NOMO-1 (cell line): ENCODE measurements around the gene APEH.
A peak's percentile ranks its signal among the peaks of the same experiment; 100 is the strongest.

Experiments used
- DNase-seq, 2 experiments: peaks; one replicate each; lab custom pipeline; 2025; ENCODE audit not compliant: unreplicated experiment in 2 of 2; lab: John Stamatoyannopoulos, UW

The APEH gene

DNA sequence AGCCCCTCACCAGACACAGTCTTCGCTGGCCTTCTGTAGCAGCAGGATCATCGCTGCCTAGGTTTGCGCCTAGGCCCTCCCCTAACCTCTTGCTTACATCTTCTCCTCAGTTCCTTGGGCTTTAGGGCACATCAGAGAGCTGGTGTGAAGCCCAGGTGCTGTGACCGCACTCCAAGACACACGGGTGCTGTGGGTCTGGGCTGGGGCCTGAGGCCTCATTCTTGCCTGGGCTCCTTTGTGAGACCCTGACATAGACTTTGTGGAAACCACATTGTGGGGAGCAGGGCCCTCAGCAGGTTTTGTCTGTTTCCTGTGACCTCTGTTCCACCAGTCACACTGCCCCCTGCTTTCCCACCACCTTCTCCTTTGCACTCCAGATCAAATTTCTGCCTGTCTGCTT, 37.3 kb downstream of the APEH start:
- no peak for DNase-seq

DNA sequence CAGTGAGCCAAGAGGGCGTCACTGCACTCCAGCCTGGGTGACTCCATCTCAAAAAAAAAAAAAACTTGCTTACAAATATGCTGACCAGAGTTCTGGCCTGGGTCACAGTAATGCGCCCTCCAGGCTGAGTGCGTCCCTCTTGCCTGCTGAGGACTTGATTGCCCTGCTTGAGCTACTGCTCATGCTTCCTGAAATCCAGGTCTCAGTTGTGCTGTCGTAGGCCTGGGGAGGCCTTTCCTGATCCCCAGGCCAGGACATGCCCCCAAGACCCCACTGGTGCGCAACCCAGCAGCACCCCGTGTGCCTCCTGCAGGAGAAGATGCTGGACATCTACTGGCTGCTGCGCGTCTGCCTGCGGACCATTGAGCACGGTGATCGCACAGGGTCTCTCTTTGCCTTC, 38.0 kb downstream of the APEH start:
- DNase-seq = no peak

DNA sequence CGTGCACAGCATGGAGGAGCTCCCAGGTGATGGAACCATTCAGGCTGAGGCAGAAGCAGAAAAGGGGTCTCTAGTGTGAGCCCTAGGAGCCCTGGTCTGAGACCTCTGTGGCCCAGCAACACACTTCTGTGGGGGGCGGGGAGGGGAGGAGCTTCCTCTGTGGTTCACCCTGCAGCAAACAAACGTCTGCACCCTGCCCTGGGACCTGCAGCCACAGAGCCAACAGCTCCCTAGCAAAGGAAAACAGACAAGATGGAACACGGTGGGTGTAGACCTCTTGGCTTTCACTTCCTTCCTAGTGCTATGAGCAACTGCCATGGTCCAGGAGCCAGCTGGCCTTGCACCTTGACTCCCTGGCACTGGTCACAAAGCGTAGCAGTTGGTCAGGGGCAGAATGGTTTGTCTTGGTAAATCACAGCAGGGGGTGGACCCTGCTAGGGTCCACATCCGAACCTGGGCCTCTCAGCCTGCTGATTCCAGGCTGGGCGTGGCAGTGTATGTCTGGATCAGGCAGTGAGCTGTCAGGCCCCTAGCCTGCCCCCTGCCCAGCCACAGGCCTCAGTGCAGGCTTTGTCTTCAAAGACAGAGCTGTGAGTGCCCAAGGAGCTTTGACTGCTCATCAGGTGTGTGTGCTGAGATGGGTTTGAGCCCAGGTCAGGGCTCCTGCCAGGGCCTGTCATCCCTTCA, 38.6 kb downstream of the APEH start:
- DNase-seq = no peak

DNA sequence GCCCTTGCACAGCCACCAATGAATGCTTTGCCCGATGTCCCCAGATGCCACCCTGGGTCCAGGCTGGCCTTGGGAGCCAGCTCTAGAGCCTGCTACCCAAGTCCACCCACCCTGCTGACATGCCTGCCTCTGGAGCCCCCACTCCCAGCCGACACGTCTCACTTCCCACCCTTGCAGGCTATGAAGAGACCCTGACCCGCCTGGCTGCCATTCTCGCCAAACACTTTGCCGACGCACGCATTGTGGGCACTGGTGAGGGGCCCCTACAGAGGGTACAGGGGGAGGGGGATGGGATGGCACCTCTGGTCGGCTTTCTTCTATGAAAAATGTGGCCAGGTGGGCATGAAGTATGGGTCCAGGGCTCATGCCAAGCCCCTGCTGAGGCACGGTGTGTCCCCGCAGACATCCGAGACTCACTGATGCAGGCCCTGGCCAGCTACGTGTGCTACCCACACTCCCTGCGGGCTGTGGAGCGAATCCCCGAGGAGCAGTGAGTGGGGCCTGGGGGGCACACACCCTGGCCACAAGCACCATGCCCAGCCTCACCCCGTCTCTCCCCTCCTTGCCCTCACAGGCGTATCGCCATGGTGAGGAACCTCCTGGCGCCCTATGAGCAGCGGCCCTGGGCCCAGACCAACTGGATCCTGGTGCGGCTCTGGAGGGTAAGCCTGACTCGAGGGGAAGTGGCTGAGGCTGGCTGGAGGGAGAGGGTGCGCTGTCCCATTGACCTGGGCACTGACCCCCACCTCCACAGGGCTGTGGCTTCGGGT, 39.4 kb downstream of the APEH start:
- DNase-seq = no peak

DNA sequence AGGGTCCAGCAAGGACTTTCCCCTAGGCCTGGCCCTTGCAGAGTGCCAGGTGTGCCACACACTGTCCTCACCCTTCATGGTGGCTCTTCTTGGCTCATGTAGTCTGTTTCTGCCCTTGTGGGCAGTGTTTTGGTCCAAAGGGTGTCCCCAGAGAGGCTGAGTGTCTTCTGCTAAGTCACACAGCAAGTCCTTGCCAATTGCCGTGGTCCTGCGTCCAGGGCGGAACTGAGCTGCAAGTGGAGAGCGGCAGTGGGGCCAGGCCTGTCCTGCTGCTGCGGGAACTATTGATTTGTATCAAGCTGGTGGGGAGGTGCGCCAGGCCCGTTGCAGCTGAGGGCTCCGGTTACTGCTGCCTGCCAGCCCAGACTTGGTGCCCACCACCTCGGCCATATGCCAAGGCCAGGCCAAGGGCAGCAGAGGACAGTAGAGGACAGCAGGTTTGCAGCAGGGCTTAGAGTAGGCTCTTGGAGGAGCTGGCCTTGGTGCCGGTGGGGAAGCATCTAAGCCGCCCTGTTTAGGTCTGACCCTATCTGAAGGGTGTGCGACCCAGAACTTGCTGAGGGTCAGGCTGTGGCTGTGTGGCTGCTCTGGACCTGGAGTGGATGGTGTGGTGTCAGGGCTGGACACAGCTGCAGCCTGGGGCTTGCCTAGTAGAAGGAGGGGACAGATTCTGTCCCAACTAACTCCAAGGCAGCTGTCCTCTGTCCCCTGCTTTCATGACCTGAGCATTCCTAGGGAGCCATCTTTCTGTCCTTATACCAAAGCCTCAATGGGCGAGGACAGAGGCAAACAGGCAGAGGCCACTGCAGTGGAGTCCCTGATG, 40.8 kb downstream of the APEH start:
- DNase-seq = no peak

DNA sequence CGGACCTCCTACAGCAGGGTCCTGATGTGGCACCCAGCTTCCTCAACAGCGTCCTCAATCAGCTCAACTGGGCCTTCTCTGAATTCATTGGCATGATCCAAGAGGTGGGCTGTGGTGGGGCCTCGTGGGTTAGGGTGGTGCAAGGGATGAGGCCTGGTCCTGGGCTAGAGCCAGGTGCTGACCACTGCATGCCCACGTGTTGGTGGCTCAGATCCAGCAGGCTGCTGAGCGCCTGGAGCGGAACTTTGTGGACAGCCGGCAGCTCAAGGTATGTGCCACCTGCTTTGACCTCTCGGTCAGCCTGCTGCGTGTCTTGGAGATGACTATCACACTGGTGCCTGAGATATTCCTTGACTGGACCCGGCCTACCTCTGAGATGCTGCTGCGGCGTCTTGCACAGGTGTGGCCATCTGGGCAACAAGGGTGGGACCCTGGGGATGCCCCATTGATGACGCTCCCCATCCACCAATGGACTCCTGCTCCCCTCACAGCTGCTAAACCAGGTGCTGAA, 41.5 kb downstream of the APEH start:
- DNase-seq = no peak

DNA sequence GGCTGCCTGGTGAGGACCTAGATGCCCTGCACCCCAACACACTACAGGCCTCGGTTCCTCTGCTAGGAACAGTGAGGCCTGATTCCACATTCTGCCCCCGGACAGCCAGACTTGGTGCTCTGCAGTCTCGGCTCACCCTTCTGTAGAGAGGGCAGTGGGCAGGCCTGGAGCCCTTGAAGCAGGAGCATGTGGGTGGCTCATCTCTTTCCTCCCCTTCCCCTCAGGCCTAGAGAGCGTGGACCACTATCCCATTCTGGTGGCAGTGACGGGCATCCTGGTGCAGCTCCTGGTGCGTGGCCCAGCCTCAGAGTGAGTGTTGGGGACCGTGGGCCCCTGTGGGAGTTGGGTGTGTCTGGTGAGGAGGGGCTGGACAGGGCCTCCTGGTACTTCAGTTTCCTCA, 42.0 kb downstream of the APEH start:
- DNase-seq = no peak

DNA sequence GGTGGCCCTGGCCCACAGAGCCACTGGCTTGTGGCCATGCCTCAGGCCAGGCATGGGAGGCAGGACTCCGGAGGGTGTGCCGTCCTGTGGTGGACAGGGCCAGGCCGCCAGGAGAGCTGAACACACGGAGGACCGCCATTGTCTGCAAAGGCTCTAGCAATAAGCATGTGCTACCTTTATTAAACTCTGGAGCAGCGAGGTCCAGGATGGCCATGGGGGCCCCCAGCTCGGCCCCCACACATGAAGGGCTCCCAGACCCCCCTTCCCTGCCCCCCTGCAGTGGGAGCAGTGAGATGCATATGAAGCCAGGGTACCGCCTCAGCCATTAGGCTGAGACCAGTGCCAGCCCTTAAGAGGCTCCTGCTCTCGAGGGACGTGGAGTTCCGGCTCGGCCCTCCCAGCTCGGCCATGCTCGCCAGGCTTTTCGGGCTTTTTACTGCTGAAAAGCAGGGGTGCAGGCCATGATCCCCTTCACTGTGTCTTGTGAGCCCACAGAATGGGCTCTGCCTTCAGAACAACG, 42.6 kb downstream of the APEH start:
- no peak for DNase-seq

DNA sequence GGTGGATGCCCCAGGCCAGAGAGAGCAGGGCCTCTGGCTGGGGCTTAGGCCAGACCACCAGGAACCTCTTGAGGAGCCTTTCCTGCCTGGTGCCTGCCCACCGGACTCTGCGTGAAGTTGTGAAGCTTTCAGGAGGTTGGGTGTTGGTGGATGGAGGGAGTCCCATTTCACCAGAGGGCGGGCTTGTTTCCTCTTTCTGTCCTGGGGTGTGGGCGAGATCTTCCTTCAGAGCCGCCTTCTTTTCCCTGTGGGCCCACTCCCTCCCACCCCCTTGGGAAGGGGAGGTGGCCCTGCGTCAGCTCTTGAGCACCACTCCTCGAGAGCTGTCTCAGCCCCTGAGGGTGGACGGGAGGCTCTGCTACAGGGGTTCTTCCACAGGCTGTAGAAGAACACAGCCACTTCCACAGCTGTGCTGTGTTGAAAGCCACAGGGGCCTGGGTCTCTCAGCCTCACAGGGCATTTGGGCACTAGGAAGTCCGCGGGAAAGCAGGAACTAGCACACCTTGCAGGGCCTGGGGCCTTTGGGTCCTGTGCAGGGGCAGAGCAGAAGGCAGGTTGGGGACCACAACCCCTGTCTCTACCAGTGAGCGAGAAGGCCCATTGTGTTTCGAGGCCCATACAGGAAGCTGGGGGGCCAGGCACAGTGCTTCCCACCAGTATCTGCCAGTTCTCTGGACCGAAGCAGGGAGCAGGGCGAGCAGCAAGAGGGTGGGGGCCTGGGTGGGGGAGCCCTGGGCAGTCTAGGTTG, 43.2 kb downstream of the APEH start:
- DNase-seq = no peak

DNA sequence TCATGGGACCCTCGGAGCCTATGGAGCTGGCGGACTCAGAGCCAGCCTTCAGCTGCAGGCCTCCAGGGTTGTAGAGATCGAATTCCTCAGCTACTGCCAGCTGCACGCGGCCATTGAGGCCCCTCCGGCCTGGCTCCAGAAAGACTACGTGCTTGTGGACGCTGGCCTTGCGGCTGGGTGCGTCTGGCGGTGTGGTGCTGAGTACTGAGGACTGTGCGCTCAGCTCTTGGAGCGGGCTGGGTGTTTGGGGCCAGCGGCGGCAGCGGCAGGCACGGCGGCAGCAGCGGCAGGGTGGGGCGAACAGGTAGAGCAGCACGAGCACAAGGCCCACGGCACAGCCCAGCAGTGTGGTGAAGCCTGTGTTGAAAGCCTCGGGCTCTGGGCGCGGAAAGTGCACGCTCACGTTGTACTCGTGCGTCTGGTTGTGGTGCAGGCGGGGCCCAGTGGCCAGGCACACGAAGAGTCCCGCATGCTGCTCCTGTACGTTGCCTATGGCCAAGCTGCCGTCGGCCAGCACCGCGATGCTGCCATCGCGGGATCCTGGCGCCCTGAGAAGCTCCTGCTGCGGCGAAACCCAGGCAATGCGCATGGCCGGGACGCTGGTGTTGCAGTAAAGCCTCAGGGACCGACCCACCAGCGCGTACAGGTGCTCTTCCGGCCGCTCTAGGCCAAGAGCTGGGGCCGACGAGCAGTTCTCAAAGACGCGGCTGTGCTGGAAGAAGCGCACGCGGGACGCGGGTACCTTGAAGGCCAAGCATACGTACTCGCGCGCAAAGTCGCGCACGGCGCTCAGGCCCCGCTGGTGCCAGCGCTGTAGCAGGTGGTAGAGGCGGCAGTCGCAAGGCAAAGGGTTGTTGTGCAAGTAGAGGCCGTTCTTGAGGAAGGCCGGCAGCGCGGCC, 44.1 kb downstream of the APEH start:
- DNase-seq = no peak

DNA sequence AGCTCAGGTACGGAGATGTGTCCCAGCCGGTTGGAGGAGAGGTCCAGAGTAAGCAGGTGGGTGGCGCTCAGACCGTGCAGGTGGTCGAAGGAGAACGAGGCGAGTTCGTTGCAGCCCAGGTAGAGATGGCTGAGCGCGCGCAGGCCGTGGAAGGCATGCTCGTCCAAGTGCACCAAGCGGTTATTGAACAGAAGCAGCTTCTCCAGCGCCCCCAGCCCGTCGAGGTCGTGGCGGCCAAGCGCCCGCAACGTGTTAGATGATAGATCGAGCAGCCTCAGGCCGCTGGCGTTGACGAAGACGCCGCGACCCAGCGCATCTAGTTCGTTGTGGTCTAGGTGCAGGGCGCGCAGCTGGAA, 44.7 kb downstream of the APEH start:
- DNase-seq = no peak

DNA sequence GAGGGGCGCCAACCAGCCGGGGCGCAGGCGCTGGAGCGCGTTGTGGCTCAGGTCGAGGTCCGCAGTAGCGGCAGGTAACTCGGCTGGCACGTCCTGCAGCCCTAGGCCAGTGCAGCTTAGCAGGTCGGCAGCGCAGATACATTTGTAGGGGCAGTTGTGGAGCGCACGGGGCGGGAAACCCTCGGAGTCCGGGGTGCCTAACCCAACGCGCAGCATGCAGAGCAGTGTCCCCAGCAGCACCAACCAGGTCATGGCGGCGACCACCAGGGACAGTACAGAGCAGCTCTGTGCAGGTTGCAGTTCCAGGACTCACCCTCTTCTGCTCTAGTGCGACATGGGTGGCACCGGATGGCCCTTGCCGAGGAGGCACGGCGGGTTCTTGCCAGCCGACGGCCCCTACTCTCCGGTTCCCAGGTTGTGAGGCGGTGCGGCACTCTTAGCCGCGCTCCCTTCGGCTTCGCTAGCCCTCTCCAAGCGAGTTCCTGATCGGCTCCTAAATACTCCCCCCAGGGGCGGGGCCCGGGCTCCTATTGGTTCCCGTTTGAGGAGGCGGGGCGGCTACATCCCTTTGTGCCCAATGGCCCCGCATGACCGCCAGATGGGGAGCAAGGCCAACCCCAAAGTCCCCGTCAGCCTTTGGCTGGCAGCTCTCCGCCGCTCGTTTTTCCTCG, 45.2 kb downstream of the APEH start, which contains the start of gene AMIGO3:
TSS of gene AMIGO3 (minus strand) at position 471 of the 671 bp plus-strand sequence. CDS start at position 252, 219 bp downstream.
- DNase-seq = peak; percentile 74 to 75

DNA sequence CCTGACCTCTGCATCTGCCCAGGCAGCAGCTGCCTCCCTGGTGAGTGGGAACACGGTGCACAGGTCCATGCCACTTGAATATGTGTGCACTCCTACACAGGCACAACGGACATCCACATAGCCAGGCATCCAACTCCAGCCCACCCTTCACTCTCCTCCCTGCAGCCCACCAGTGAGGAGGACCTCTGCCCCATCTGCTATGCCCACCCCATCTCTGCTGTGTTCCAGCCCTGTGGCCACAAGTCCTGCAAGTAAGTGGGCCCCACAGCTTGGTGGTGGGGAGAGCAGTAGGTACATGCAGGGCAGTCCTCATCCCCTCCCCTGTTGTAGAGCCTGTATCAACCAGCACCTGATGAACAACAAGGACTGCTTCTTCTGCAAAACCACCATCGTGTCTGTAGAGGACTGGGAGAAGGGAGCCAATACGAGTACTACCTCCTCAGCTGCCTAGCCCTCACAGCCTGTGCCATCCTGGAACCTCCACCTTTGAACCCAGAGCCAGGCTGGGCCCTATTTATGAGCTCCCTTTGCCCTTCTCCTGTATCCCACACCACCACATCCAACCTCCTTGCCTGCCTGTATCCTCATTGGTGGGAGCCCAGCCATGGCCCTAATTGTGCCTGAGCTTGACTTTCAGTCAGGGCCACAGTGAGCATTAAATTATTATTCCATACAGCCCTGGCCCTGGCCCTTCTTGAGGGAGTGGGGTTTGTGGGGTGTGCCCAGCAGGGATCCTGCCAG, 46.9 kb downstream of the APEH start:
- DNase-seq = no peak

DNA sequence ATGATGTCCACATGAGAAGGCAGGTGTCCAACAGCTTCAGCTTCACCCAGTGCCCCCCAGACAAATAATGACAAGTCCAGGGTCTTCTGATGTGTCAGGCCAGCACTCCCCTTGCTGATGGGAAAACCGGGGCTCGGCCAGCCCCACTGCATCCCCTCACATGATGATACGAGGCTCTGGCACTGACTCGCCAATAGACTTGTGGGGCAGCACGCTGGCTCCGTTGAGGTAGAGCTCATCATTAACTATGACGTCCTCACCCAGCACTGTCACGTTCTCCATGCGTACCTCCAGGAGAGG, 47.4 kb downstream of the APEH start:
- DNase-seq = no peak

DNA sequence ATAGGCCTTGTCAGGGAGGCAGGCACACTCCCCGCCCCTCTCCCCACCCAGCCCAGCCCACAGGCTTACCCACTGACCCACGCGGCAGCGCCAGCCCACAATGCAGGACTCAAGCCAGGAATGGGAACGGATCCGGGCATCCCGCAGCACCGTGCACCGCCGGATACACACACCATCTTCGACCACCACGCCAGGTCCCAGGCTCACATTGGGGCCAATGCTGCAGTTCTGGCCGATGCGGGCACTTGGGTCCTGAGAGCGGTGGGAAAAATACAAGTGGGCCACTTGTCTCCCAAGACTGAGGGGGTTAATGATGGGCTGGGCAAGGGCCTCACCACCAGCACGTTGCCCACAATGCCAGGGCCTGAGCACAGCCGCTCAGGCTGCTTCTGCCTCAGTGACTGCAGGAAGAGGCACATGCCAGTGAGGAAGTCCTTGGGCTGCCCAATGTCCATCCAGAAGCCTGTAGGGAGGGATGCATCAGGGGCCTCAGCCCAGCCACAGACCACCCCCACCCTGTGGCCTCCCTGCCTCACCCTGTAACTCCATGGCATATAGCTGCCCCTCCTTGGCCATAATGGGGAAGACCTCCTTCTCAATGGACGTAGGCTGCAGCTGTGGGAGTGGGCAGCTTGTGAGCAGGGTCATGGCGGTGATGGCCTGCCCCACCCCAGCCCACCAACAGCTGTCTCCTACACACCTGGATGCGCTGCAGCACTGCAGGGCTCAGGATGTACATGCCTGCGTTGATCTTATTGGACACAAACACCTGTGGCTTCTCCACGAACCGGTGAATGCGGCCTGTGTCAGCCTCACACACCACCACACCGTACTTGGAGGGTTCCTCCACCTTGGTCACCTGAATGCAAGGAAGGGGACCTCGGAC, 48.0 kb downstream of the APEH start:
- no peak for DNase-seq

DNA sequence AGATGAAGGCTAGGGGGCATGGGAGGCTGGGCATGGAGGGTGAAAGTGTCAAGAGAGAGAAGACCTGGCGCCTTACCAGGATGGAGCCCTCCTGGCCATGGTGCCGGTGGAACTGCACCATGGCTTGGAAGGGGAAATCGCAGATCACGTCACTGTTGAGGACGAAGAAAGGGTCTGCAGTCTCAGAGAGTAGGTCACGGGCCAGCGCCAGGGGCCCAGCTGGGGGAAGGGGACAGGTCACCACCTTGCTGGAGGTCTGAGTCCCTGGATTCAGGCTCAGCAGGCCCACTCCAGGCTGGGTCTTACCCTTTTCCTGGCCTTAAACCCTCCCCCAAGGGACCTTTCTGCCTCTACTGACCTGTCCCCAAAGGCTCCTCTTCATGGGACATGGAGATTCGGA, 48.7 kb downstream of the APEH start:
- no peak for DNase-seq

DNA sequence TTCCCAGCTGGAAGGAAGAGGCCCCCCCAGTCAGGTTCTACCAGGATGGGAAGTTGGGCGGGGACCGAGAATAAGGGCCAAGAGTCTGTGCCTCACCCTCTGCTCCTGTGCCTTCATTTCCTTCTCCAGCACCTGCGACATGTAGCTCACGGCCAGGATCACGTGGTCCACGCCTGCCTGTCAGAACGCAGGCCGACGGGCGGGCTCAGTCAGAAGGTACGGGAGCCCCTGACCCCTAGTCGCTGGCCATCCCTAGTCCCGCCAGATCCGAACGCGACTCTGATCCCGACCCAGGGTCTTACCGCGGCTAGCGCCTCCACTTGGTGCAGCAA, 49.1 kb downstream of the APEH start:
- DNase-seq = peak; percentile 10 to 25
